Measurements from ENCODE around the gene ATP23. TPM values are rescaled to one million over a fixed set of nuclear protein-coding genes. Genes with fewer than 3 reads are reported as not detected.

Gene ATP23
- total RNA-seq, 6 experiments from 2014 or later, result 2.2 to 7.9 (median 3.5) TPM

DNA sequence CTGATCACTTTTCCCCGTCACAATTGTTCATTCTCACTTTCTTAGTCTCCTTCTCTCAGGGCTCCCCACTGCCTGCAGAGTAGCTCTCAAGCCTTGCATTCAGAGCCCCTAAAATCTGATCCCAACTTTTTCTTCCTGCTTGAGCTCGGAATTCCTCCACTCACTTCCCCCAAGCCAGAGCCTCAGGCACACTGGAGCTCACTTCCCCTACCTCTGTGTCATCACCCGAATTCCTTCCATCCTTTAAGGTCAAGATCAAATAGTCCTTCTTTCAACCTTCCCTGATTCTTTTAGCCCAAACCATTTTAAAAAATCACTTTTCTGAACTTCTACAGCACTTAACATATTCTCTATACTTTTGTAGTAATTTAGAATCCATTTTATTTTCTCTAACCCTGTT, 34.1 kb upstream of the ATP23 start:
- WGBS (ENCODE audit: insufficient coverage, low coverage, low lambda C conversion rate, missing lambda C conversion rate), result 41% methylated on average over 3 of the region's 3 CpGs
- Histone ChIP-seq H3K36me3 (no peaks in the 10 kb centered on the region), H3K9me3 (no peaks in the 10 kb centered on the region), H3K27me3 (no peaks in the 10 kb centered on the region), H3K4me1 (peaks cover 0 to 4% (median 2%) of the 10 kb centered on the region in 4 donors), H3K4me3 (no peak overlapping the region), H3K27ac (no peak overlapping the region)
- TF ChIP-seq POLR2A (IDR thresholded peaks at IDR 0.05), result no peak
- TF ChIP-seq, protein P1, sequence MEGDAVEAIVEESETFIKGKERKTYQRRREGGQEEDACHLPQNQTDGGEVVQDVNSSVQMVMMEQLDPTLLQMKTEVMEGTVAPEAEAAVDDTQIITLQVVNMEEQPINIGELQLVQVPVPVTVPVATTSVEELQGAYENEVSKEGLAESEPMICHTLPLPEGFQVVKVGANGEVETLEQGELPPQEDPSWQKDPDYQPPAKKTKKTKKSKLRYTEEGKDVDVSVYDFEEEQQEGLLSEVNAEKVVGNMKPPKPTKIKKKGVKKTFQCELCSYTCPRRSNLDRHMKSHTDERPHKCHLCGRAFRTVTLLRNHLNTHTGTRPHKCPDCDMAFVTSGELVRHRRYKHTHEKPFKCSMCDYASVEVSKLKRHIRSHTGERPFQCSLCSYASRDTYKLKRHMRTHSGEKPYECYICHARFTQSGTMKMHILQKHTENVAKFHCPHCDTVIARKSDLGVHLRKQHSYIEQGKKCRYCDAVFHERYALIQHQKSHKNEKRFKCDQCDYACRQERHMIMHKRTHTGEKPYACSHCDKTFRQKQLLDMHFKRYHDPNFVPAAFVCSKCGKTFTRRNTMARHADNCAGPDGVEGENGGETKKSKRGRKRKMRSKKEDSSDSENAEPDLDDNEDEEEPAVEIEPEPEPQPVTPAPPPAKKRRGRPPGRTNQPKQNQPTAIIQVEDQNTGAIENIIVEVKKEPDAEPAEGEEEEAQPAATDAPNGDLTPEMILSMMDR (IDR thresholded peaks at IDR 0.05), result no peak
- intact Hi-C loops (cut with DNase I), result loop anchor here (5.0 to 10.0 kb wide), 2 partner anchors 75 to 102 kb away; no protein-coding TSS in a partner anchor
- DNase-seq (no peak), ATAC-seq (no peak)

DNA sequence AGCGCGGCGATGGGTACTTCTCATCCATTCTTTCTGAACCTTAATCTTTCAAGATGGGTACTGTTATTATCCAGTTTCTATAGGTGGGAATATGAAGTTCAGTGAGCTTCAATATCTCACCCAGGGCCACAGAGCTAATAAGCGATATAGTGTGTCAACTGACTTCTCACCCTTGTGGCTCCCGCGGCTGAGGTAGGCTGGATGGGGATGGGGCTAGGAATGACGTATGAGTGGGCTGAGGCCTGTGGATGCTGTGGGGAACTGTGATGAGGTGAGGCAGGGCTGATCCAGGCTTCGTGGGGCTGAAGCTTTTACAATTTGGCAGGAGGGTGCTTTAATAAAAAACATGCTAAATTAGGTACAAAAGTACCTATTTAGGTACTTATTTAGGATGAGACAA, 32.9 kb upstream of the ATP23 start:
- H3K27me3 ChIP-seq, result no peaks in the 10 kb centered on the region
- no peak for DNase-seq
- H3K27ac ChIP-seq, result no peak overlapping the region
- intact Hi-C loops (cut with DNase I), result loop anchor here (5.0 to 10.0 kb wide), 2 partner anchors 76 to 104 kb away; no protein-coding TSS in a partner anchor
- H3K4me1 ChIP-seq, result peaks cover 0 to 4% (median 2%) of the 10 kb centered on the region in 4 donors
- 85% methylated on average over 8 of the region's 8 CpGs for WGBS (ENCODE audit: insufficient coverage, low coverage, low lambda C conversion rate, missing lambda C conversion rate)
- no peak for TF ChIP-seq POLR2A (IDR thresholded peaks at IDR 0.05)
- TF ChIP-seq, protein P1 (IDR thresholded peaks at IDR 0.05), result no peak
- no peak overlapping the region for H3K4me3 ChIP-seq
- H3K36me3 ChIP-seq, result no peaks in the 10 kb centered on the region
- H3K9me3 ChIP-seq, result no peaks in the 10 kb centered on the region
- ATAC-seq, result no peak

DNA sequence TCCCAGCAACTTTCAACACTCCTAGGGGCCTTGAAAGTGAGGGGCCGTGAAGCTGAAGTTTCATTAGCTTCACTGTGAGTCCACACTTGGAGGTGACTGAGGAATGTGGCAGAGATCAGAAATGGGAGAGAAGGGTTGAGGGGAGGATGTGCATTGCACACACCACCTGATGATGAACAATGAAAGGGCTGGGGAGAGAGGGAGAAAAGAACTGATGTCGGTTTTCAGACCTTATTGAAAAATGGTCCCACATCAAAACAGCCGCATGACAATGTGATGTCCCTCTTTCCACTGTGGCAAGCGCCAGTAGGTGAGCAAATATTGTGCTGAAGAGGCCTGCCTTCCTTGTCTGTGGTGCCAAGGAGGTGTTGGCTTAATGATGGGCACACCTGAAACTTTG, 32.3 kb upstream of the ATP23 start:
- Histone ChIP-seq H3K27ac (no peak overlapping the region), H3K4me3 (no peak overlapping the region), H3K27me3 (no peaks in the 10 kb centered on the region), H3K9me3 (no peaks in the 10 kb centered on the region), H3K4me1 (peaks cover 0 to 4% (median 2%) of the 10 kb centered on the region in 4 donors), H3K36me3 (no peaks in the 10 kb centered on the region)
- ATAC-seq (no peak), DNase-seq (no peak)
- 51% methylated on average over 4 of the region's 4 CpGs for WGBS (ENCODE audit: insufficient coverage, low coverage, low lambda C conversion rate, missing lambda C conversion rate)
- no peak for TF ChIP-seq POLR2A (IDR thresholded peaks at IDR 0.05)
- TF ChIP-seq, protein P1 (IDR thresholded peaks at IDR 0.05), result no peak
- intact Hi-C loops (cut with DNase I), result loop anchor here (5.0 to 10.0 kb wide), 2 partner anchors 77 to 104 kb away; no protein-coding TSS in a partner anchor

DNA sequence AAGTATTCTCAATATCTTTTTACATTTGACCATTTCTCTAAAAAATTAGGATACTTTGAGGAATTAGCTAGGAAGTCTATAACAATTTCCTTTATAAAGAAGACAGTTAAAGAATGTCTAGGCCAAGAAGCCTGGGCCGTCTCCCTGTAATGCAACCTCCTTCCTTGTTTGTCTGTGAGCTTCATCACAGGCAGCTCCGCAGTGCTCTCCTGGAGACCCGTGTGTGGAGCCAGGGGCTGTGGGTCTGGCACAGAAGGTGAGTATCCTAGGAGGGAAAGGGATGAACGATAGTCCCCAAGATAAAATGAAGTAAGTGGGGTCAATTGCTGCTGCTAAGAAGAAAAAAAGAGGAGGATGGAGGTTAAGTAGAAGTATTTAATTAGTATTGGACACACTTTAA, 31.8 kb upstream of the ATP23 start:
- intact Hi-C loops (cut with DNase I), result loop anchor here (5.0 to 10.0 kb wide), 2 partner anchors 77 to 105 kb away; no protein-coding TSS in a partner anchor
- H3K4me1 ChIP-seq, result peaks cover 0 to 4% (median 2%) of the 10 kb centered on the region in 4 donors
- WGBS (ENCODE audit: insufficient coverage, low coverage, low lambda C conversion rate, missing lambda C conversion rate), result 70% methylated on average over 4 of the region's 4 CpGs

More for the DNA sequence above, 31.8 kb upstream of the ATP23 start:
- Histone ChIP-seq H3K4me3 (no peak overlapping the region), H3K27me3 (no peaks in the 10 kb centered on the region), H3K27ac (no peak overlapping the region), H3K9me3 (no peaks in the 10 kb centered on the region), H3K36me3 (no peaks in the 10 kb centered on the region)
- TF ChIP-seq, protein P1 (IDR thresholded peaks at IDR 0.05), result no peak
- TF ChIP-seq POLR2A (IDR thresholded peaks at IDR 0.05), result no peak
- DNase-seq (no peak), ATAC-seq (no peak)

All from right lobe of liver (tissue), 6 donors.